Mesothelial cell of epicardium (in vitro differentiated cells): ENCODE results near the gene JAKMIP2. TPM values are rescaled to one million over a fixed set of nuclear protein-coding genes. Genes with fewer than 3 reads are reported as not detected.

ENCODE experiments used
- DNase-seq, 2 experiments: peaks; one replicate each; pipeline ENCODE4 v3.0.0; 2021; ENCODE audit warnings: low spot score in 2 of 2; ENCODE audit not compliant: unreplicated experiment in 2 of 2
- H3K27ac Mint-ChIP-seq: 2 replicates; pipeline ENCODE4 v1.8.0; 2021; ENCODE audit warnings: mixed read lengths
- H3K27me3 Mint-ChIP-seq: 2 replicates; pipeline ENCODE4 v1.8.0; 2021; ENCODE audit warnings: low read depth, mixed read lengths
- H3K36me3 Mint-ChIP-seq: 2 replicates; pipeline ENCODE4 v1.8.0; 2021; ENCODE audit warnings: mixed read lengths
- H3K4me1 Mint-ChIP-seq: 2 replicates; pipeline ENCODE4 v1.8.0; 2021; ENCODE audit warnings: mixed read lengths
- H3K4me3 Mint-ChIP-seq: 2 replicates; pipeline ENCODE4 v1.8.0; 2021; ENCODE audit warnings: mild to moderate bottlenecking, moderate library complexity, mixed read lengths
- H3K9me3 Mint-ChIP-seq: 2 replicates; pipeline ENCODE4 v1.8.0; 2021; ENCODE audit warnings: mixed read lengths
- total RNA-seq: library from RNA; stranded (reverse); gene quantifications from 3 replicates; pipeline ENCODE4 v1.2.1, GENCODE V29; 2021
- TF ChIP-seq, protein P1 (sequence below): fragments of 200-600 bp; sonication (generic); IDR thresholded peaks from one replicate; pipeline ENCODE4 v1.5.0; 2021; ENCODE audit warnings: antibody characterized with exemption; ENCODE audit not compliant: unreplicated experiment

JAKMIP2 gene
- total RNA-seq, 1 donor from 2014 or later, result 5.1 TPM

DNA sequence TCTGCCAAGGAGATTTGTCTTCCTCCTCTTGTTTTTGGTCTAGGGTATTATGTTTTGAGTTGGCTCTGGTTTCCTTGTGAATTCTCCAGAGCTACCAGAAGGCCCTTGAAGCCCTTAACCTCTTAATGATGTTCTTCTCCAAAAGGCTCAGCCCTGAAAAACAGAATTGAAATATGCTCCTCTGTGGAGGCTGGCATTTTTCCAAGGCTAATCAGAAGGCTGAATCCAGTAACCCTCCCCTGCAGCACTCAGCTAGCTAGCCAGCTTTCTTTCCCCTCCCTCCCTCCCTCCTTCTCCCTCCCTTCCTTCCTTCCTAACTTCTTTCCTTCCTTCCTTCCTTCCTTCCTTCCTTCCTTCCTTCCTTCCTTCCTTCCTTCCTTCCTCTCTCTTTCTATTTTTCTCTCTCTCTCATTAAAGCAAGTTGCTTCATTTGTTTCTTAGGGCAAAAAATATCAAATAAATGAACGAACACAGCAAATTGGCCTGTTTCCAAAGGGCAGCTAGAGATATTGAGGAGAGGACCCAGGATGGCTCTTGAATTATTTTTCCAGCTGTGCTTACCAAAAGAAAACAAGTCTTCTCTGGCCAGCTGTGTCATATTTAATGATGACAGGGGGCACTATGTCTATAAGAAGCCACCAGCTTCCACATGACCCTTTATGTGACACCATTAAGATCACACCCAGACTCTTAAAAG is 38.7 kb downstream of the JAKMIP2 start:
- TF ChIP-seq, protein P1, sequence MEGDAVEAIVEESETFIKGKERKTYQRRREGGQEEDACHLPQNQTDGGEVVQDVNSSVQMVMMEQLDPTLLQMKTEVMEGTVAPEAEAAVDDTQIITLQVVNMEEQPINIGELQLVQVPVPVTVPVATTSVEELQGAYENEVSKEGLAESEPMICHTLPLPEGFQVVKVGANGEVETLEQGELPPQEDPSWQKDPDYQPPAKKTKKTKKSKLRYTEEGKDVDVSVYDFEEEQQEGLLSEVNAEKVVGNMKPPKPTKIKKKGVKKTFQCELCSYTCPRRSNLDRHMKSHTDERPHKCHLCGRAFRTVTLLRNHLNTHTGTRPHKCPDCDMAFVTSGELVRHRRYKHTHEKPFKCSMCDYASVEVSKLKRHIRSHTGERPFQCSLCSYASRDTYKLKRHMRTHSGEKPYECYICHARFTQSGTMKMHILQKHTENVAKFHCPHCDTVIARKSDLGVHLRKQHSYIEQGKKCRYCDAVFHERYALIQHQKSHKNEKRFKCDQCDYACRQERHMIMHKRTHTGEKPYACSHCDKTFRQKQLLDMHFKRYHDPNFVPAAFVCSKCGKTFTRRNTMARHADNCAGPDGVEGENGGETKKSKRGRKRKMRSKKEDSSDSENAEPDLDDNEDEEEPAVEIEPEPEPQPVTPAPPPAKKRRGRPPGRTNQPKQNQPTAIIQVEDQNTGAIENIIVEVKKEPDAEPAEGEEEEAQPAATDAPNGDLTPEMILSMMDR, result no peak
- H3K36me3 Mint-ChIP-seq, result no peaks in the 10 kb centered on the region
- H3K27ac Mint-ChIP-seq, result peak overlapping the region; percentile 82
- no peak overlapping the region for H3K4me3 Mint-ChIP-seq
- peak; percentile 20 to 39 for DNase-seq
- peaks cover 8% of the 10 kb centered on the region for H3K27me3 Mint-ChIP-seq
- H3K4me1 Mint-ChIP-seq, result peaks cover 19% of the 10 kb centered on the region
- no peaks in the 10 kb centered on the region for H3K9me3 Mint-ChIP-seq

DNA sequence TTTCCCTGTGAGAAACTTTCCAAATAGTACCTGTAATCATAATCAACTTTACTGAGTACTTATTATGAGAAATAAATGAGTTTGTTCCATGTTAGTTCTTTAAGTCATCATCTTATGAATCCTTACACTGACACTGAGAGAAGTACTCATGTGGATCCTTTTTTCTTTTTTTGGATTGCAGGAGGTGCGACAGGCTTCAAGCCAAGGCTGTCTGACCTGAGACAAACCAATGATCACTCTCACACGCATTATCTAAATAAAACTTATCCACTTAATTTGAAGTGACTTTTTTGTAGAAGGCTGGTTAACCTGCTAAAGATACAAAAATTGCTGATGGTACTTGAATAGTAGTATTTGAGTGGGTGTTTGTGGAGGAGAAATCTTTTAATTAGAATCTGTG is 39.5 kb downstream of the JAKMIP2 start:
- peak overlapping the region; percentile 43 for H3K27ac Mint-ChIP-seq
- peaks cover 10% of the 10 kb centered on the region for H3K27me3 Mint-ChIP-seq
- TF ChIP-seq, protein P1, result no peak
- no peak overlapping the region for H3K4me3 Mint-ChIP-seq
- H3K4me1 Mint-ChIP-seq, result peaks cover 23% of the 10 kb centered on the region
- DNase-seq, result no peak
- H3K36me3 Mint-ChIP-seq, result no peaks in the 10 kb centered on the region
- no peaks in the 10 kb centered on the region for H3K9me3 Mint-ChIP-seq

DNA sequence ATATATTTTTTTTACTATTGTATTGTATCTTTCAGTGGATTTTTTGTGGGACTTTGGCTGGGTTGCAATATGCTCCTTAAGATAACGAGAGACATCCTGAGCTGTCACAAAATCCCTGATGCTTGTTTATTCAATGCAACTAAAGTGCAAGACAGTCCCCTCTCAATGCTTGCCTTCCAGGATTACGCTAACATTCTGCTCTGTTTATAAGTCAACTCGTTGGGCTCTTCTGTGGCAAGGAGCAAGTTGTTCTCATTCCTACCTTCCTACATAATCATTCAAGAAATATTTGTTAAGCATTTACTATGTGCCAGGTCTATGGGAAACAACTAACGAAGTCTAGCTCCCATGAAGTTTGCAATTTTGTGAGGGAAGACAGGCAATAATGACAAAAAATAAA is 40.4 kb downstream of the JAKMIP2 start:
- Mint-ChIP-seq H3K27ac (no peak overlapping the region), H3K9me3 (no peaks in the 10 kb centered on the region), H3K4me3 (no peak overlapping the region), H3K27me3 (peaks cover 10% of the 10 kb centered on the region), H3K4me1 (peaks cover 25% of the 10 kb centered on the region), H3K36me3 (no peaks in the 10 kb centered on the region)
- TF ChIP-seq, protein P1, result no peak
- no peak for DNase-seq

DNA sequence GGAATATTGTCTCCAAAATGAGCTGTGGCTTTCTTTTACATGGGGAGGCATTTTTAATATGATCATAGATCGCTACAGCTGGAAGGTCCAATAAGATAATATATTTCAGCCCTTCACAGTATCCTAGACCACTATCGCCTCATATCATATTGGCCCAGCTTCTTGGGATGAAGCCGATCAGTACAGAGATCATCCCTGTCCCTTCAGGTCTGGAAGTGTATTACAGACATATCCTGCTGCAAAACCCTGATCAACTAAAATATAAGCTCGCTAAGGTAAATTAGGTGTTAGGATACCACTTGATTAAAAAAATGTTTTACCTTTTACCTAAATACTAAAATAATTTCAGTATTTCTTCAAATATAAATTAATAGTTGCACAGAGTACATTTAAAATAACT is 41.7 kb downstream of the JAKMIP2 start:
- Mint-ChIP-seq H3K4me3 (no peak overlapping the region), H3K27me3 (peaks cover 10% of the 10 kb centered on the region), H3K9me3 (no peaks in the 10 kb centered on the region), H3K4me1 (peaks cover 25% of the 10 kb centered on the region), H3K36me3 (no peaks in the 10 kb centered on the region), H3K27ac (no peak overlapping the region)
- DNase-seq, result no peak
- TF ChIP-seq, protein P1, result no peak

DNA sequence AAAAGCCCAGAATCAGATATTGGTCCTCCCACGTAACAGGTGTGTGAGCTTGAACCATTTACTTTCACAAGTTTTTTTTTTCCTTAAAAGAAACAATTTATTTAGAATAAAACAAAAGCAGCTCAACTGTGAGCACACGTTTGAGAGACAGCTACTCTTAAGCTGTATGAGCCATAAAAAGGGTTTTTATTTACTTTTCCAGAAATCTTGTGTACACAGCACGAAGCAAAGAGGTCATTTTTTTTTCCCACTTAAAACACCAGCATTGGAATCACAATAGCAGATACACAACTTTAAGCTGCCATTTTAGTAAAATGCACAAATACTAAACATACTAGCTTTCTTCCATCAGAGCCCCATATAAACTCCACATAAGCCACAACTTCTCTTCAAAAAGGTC is 44.6 kb downstream of the JAKMIP2 start:
- Mint-ChIP-seq H3K9me3 (peaks cover 4% of the 10 kb centered on the region), H3K4me3 (no peak overlapping the region), H3K36me3 (peaks cover 3% of the 10 kb centered on the region), H3K4me1 (peaks cover 8% of the 10 kb centered on the region), H3K27me3 (peaks cover 10% of the 10 kb centered on the region), H3K27ac (no peak overlapping the region)
- DNase-seq, result no peak
- TF ChIP-seq, protein P1, result no peak

DNA sequence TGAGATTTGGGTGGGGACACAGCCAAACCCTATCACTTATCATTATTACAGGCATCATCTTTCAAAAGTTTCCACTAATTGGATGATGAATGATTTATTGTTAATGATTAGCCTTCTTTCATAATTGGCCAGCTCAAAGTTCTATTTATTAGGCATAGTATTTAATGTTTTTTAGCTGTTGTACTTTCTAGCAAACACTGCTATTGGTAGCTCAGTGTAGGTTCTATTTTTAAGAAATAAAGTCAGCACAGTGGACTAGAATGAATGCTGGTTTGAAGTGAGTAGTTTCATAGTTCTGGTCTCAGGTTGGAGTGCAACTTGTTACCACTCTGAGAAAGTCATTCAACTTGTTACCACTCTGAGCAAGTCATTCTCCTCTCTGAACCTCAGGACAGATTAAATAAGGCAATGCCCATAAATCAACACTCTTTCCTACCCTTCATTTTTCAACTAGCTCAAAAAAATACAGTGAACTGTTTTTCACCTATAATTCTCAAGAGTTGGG is 46.9 kb downstream of the JAKMIP2 start:
- peaks cover 10% of the 10 kb centered on the region for H3K27me3 Mint-ChIP-seq
- no peak overlapping the region for H3K27ac Mint-ChIP-seq
- peaks cover 3% of the 10 kb centered on the region for H3K36me3 Mint-ChIP-seq

More for the DNA sequence above, 46.9 kb downstream of the JAKMIP2 start:
- Mint-ChIP-seq H3K4me1 (peaks cover 6% of the 10 kb centered on the region), H3K9me3 (peaks cover 4% of the 10 kb centered on the region), H3K4me3 (no peak overlapping the region)
- no peak for DNase-seq
- TF ChIP-seq, protein P1, result no peak
